ENCODE results near the gene MANBA.
"Not testable (repeated sequence)": the region's sequence is repeated elsewhere in the genome, so short reads cannot be mapped to it uniquely, and the experiment has no call there.

MANBA gene

DNA sequence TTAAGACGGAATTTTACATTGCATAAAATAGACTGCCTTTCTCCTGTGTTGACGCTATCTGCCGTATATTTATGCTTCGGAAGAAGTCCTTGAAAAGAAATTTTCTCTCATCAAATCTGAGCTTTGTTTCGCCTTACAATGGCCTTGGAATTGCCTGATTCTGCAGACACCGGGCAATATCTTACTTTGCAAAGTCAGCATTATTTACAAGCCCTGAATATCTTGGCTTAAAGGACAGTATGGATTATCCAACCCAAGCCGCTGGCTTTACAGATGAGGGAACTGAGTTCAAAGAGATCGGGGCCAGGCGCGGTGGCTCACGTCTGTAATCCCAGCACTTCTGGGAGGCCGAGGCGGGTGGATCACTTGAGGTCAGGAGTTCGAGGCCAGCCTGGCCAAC is 1.1 kb upstream of the MANBA start:
- no peak for DNase-seq (ENCODE audit: low read depth in 2 of 2)

DNA sequence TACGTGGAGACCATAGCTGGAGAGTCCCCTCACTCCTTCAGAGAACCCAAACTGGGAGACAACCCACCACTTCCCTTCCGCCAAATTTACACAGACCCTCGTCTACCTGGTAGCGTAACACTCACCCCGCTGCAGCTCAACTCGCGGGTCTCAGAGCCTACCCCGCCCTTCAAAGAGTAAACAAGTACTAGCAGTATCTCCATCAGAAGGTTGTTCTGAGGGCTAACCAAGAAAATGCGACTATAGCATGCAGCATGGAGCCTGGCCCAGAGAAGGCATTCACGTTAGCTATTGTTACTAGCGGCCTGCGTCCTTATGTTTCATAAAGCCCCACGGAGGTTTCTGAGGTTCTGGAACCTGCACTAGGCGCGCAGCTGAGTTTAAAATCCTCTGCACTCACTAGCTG is 531 bp upstream of the MANBA start:
- DNase-seq (ENCODE audit: low read depth in 2 of 2), result no peak

DNA sequence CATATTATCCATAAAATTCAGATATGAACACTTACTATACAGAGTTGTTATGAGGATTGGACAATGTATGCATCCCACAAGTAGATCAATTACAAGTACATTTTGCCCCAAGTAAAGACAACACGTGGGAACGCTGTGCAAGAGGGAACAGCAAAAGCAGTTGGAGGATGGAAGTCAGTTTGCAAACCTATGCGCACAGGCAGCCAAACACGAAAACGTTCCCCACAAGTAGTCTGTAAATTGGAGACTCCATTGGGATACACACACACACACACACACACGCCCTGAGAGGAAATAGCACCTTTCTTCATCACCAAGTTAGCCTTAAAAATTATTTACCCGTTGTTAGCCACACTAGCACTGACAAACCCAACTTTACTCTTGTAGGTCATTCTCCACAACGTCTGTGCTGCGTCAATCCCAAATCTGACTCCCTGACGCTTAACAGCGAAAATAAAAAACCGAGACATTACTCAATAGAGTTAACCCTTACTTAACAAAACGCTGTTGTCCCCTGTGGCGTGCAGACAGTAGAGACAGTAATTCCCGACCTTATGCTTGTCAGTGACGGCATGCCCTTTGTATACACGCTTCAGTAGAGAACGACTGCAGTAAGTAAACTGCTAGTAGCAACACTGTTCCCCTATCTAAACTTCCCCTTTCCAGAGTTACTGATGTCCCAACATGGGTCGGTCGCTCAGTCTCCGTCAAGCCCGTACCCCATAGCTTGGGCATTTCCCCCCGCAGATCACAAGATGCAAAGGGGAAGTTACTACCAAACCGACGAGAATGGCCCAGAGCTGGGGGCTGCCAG is 730 bp downstream of the MANBA start:
- no peak for DNase-seq (ENCODE audit: low read depth in 2 of 2)

DNA sequence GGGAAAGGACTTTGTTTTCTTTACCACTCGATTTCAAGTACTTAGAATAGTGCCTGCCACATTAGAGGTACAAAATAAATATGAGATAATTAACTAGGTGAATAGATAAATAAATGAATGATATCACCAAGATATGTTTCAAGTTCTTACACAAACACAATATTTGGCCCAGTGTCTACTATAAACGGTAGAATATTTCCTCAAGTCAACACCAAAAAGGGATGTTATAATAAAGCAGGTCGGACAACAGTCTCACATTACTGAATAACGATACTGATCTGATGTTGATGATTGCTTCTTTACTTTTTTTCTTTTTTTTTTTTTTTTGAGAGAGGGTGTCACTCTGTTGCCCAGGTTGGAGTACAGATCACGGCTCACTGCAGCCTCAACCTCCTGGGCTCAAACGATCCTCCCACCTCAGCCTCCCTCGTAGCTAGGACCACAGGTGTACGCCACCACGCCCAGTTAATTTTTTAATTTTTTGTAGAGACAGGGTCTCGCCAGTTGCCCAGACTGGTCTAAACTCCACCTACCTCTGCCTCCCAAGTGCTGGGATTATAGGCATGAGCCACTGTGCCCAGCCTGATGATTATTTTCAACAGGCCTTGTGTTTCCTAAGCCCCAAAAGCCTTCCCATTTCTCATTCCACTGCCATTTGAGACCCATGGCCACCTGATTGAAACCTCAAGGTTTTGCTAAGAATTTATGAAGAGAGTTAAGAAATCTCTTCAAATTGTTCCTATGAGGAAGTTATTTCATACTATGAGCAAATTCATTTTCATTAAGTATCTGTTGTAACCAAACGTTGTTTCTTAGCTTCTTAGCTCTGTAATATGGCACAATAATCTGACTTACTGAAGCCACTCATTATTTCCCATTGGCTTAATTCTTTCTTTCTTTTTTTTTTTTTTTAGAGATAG is 2.3 kb downstream of the MANBA start:
- DNase-seq (ENCODE audit: low read depth in 2 of 2), result no peak

GRCh38 chr4:102757681-102758080 is 3.1 kb downstream of the MANBA start:
- DNase-seq (ENCODE audit: low read depth in 2 of 2), result no peak

- no peak for DNase-seq (ENCODE audit: low read depth in 2 of 2)
Measured at GRCh38 chr4:102754044-102754443, 6.7 kb downstream of the MANBA start.

GRCh38 chr4:102751941-102752340 is 8.8 kb downstream of the MANBA start:
- DNase-seq (ENCODE audit: low read depth in 2 of 2), result no peak

DNA sequence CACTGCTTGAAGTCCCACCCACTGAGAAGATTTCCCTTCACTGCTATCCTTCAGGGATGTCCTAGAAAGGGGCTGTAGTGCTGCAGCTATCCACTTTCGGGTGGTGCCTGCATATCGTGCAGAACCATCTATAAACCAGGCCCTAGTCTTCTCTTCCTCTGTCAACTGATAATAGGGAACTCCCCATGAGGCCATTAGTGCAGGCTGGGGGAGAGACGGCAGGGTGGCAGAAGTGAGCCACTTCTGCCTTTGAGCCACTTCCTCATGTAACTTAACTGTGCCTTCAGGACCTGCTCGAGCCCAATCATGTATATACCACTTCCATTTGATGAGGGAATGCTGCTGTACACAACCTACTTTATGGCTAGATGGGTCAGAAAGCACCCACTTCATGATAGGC is 17.4 kb downstream of the MANBA start:
- not testable (repeated sequence) for DNase-seq (ENCODE audit: low read depth in 2 of 2)

DNA sequence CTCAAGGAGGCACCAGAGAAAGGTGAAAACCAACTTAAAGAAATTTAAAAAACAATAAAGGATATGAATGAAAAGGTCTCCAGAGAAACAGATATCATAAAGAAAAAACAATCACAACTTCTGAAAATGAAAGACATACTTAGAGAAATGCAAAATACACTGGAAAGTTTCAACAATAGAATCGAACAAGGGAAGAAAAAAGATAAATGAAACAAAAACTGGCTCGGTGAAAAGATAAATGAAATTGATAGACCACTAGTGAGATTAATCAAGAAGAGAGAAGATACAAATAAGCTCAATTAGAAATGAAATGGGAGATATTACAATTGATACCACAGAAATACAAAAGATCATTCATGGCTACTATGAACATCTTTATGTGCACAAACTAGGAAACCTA is 22.0 kb downstream of the MANBA start:
- not testable (repeated sequence) for DNase-seq (ENCODE audit: low read depth in 2 of 2)

DNA sequence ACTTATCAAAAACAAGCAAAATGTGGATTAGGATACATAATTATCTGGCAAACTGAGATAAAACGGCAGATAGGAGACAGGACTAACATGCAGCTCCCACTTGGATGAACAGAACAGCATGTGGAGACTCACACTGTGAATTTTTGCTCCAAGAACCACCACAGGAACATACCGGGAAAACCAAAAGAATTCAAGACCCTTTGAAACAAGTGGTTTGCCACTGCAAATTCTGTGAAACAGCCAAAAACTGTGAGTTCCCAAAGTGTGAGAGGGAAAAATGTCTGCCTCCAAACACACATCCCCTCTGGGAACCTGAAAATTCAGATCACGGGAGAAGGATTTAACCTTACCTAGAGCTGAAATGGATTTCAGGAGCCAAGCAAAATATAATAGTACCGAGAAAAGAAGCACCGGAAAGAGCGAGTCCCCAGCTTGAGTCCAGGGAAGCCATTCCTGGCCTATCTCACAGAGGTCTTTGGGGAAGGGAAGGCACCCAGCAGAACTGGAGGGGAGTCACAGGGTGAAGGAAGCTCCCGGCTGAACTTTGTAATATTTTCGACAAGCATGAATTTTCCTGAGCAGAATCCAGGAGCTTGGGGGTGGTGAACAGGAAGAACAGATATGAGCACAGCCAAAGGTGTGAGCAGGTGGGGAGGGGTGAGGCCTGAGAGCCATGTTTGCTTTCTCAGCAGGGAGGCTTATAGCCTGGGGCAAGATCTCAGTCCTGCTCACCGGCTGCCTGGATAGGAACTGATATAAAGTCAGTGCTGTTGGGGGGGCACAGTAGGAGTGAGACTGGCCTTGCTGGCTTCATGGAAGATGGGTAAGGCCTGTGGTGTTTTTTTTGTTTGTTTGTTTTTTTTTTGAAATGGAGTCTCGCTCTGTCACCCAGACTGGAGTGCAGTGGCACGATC is 23.9 kb downstream of the MANBA start:
- DNase-seq (ENCODE audit: low read depth in 2 of 2), result no peak

- DNase-seq (ENCODE audit: low read depth in 2 of 2), result no peak
Measured at GRCh38 chr4:102735582-102735981, 25.2 kb downstream of the MANBA start.

- no peak for DNase-seq (ENCODE audit: low read depth in 2 of 2)
Measured at GRCh38 chr4:102734591-102735385, 26.0 kb downstream of the MANBA start.

GRCh38 chr4:102734116-102734515 is 26.7 kb downstream of the MANBA start:
- DNase-seq (ENCODE audit: low read depth in 2 of 2), result no peak

GRCh38 chr4:102733084-102733483 is 27.7 kb downstream of the MANBA start:
- no peak for DNase-seq (ENCODE audit: low read depth in 2 of 2)

GRCh38 chr4:102732678-102733077 is 28.1 kb downstream of the MANBA start:
- DNase-seq (ENCODE audit: low read depth in 2 of 2), result no peak

- DNase-seq (ENCODE audit: low read depth in 2 of 2), result no peak
Measured at GRCh38 chr4:102730968-102731533, 29.7 kb downstream of the MANBA start.

GRCh38 chr4:102729486-102729885 is 31.3 kb downstream of the MANBA start:
- DNase-seq (ENCODE audit: low read depth in 2 of 2), result not testable (repeated sequence)

DNA sequence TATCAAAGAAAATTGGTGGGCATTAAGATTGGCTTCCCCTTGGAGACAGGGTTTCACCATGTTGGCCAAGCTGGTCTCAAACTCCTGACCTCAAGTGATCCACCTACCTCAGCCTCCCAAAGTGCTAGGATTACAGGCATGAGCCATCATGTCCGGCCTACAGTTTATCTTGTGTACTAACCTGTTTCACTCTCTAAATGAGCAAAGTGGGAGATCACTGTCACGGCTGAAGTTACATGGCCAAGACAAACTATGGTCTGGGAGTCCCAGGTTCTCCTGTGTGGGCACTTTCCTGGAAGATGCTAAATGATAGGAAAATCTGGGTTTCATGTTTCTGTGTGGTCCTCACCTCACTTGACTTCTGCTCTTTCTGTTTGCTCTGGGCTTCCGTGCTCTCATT is 33.8 kb downstream of the MANBA start:
- DNase-seq (ENCODE audit: low read depth in 2 of 2), result not testable (repeated sequence)

DNA sequence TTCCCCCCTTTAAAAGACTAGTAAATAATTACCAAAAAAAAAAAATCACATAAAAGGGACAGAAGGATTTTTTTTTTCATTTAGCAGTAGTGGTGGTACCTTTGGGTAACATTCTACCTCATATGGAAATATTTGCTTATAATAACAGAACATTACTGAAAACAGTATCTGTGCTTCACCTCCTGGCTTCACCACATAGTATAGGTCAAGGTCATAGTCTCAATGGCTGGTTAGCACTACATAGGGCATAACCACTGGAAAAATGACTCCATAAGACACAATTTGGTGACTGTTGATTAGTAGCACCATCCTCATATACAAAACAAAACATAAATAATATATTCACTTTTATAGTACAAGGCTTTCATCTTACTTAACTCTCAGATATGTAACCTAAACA is 34.7 kb downstream of the MANBA start:
- no peak for DNase-seq (ENCODE audit: low read depth in 2 of 2)

DNA sequence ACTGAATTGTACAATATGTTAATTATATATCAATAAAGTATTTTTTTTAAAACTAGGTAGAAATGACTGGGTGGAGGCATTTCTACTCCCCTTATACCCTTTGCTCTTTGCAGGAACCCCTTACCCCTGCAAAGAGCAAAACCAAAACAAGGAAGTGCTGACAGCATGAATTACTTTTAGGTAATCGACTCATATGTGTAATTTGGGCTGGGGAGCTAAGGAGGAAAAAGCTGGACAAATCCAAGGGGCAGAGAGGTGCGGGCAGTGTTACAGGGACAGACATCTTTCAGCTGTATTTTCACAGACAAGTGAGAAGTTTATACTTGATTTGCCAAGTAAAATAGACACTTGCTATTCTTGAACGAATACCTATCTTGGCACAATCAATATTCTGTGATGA is 35.5 kb downstream of the MANBA start:
- DNase-seq (ENCODE audit: low read depth in 2 of 2), result no peak

- DNase-seq (ENCODE audit: low read depth in 2 of 2), result no peak
Measured at GRCh38 chr4:102723511-102723910, 37.3 kb downstream of the MANBA start.

Data from stimulated activated CD8-positive, alpha-beta memory T cell treated with anti-CD3 and anti-CD28 coated beads, Interleukin-15, amount 100 ng/mL, for 4 hours (primary cell).